ENCODE measurements around the gene PCDHAC1. TPM values are rescaled to one million over a fixed set of nuclear protein-coding genes. Genes with fewer than 3 reads are reported as not detected.

Gene PCDHAC1
- total RNA-seq, 1 donor from 2014 or later, result 3.3 TPM

DNA sequence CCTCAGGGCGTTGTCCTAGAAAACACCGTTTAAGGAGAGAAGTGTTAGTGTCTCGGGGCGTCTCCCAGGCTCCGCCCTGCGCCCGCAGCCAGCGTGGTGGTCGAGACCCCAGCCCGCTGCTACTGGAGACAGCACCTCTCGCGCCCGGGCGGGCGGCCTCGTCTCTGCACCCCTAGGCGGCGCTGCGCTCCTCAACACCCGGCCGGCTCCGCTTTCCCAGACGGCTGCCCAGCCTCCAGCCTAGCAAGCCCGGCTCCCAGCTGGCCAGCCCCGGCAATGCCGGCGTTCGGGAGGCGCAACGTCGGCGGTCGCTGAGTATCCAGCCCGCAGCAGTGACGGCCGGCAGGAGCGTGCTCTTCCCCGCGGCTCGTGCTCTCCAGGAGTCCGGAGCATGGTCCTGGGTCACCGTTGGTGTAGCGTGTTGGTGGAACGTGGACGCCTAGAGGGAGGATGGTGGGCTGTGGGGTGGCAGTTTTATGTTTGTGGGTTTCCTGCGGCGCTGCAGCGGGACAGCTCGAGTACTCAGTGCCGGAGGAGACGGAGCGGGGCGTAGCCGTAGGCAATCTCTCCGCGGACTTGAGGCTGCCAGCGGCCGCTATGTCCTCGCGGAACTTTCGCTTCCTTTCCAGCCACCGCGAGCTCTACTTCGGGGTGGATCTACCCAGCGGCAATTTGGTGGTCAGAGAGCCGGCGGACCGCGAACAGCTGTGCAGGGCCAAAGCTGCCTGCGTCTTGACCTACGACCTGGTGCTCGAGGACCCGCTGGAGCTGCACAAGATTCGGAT is 536 bp downstream of the PCDHAC1 start:
- Mint-ChIP-seq H3K9me3 (ENCODE audit: unreplicated experiment) (no peaks in the 10 kb centered on the region), H3K27me3 (ENCODE audit: unreplicated experiment) (peaks cover 3% of the 10 kb centered on the region), H3K4me3 (ENCODE audit: unreplicated experiment) (peak overlapping the region; percentile 82), H3K4me1 (ENCODE audit: unreplicated experiment) (peaks cover 9% of the 10 kb centered on the region), H3K27ac (ENCODE audit: unreplicated experiment) (peak overlapping the region; percentile 74), H3K36me3 (ENCODE audit: unreplicated experiment) (no peaks in the 10 kb centered on the region)
- TF ChIP-seq, protein P1, sequence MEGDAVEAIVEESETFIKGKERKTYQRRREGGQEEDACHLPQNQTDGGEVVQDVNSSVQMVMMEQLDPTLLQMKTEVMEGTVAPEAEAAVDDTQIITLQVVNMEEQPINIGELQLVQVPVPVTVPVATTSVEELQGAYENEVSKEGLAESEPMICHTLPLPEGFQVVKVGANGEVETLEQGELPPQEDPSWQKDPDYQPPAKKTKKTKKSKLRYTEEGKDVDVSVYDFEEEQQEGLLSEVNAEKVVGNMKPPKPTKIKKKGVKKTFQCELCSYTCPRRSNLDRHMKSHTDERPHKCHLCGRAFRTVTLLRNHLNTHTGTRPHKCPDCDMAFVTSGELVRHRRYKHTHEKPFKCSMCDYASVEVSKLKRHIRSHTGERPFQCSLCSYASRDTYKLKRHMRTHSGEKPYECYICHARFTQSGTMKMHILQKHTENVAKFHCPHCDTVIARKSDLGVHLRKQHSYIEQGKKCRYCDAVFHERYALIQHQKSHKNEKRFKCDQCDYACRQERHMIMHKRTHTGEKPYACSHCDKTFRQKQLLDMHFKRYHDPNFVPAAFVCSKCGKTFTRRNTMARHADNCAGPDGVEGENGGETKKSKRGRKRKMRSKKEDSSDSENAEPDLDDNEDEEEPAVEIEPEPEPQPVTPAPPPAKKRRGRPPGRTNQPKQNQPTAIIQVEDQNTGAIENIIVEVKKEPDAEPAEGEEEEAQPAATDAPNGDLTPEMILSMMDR (IDR thresholded peaks at IDR 0.05), result peak; percentile 99
- DNase-seq (ENCODE audit: extremely low spot score, unreplicated experiment), result peak; percentile 97

GRCh38 chr5:140927228-140927573 is 1.1 kb downstream of the PCDHAC1 start:
- Mint-ChIP-seq H3K4me1 (ENCODE audit: unreplicated experiment) (peaks cover 9% of the 10 kb centered on the region), H3K36me3 (ENCODE audit: unreplicated experiment) (no peaks in the 10 kb centered on the region), H3K27me3 (ENCODE audit: unreplicated experiment) (peaks cover 3% of the 10 kb centered on the region), H3K4me3 (ENCODE audit: unreplicated experiment) (peak overlapping the region; percentile 82), H3K9me3 (ENCODE audit: unreplicated experiment) (no peaks in the 10 kb centered on the region), H3K27ac (ENCODE audit: unreplicated experiment) (peak overlapping the region; percentile 74)
- TF ChIP-seq, protein P1 (IDR thresholded peaks at IDR 0.05), result no peak
- no peak for DNase-seq (ENCODE audit: extremely low spot score, unreplicated experiment)

DNA sequence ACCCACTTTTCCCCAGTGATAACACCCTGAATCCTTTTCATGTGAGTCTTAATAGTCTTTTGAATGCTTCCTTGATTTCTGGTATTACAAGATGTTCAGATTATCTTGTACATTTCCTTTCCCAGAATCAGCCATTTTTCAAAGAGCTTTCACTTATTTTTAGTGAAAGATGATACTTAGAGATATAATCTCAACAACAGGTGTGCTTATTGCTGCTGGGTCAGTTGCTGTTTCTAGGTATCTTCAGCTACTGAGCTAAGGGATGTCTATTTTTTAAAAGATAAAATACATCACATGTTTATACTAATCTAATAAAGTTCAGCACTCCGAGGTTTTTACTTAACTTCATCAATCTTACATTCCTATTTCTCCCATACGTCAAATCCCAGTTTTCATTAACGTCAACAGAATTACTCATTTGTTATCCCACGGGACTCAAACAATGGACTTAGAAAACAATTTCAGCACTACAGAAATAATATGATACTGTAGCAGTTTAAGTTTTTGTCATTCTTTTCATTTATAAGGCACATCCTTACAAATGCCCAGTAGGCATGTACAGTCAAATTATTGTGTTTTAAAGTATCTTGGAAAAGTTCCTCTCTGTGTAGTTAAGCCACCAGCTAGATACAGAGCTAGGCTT is 9.0 kb downstream of the PCDHAC1 start:
- Mint-ChIP-seq H3K4me1 (ENCODE audit: unreplicated experiment) (peaks cover 3% of the 10 kb centered on the region), H3K27me3 (ENCODE audit: unreplicated experiment) (no peaks in the 10 kb centered on the region), H3K4me3 (ENCODE audit: unreplicated experiment) (no peak overlapping the region), H3K36me3 (ENCODE audit: unreplicated experiment) (no peaks in the 10 kb centered on the region), H3K27ac (ENCODE audit: unreplicated experiment) (no peak overlapping the region), H3K9me3 (ENCODE audit: unreplicated experiment) (no peaks in the 10 kb centered on the region)
- DNase-seq (ENCODE audit: extremely low spot score, unreplicated experiment), result no peak
- TF ChIP-seq, protein P1 (IDR thresholded peaks at IDR 0.05), result no peak

DNA sequence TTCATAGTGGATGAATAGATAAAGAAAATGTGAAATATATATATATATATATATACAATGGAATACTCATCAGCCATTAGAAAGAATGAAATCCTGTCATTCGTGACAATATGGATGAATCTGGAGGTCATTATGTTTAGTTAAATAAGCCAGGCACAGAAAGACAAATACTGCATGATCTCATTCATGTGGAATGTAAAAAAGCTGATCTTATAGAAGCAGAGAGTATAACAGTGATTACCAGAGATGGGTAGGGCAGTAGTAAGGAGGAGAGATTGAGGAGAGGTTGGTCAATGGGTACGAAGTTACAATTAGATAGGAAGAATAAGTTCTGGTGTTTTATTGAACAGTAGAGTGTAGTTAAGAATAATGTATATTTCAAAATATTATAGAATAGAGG is 20.5 kb downstream of the PCDHAC1 start:
- peaks cover 20% of the 10 kb centered on the region for H3K9me3 Mint-ChIP-seq (ENCODE audit: unreplicated experiment)
- peaks cover 4% of the 10 kb centered on the region for H3K36me3 Mint-ChIP-seq (ENCODE audit: unreplicated experiment)
- no peak for DNase-seq (ENCODE audit: extremely low spot score, unreplicated experiment)
- TF ChIP-seq, protein P1 (IDR thresholded peaks at IDR 0.05), result no peak
- H3K27me3 Mint-ChIP-seq (ENCODE audit: unreplicated experiment), result no peaks in the 10 kb centered on the region
- H3K4me3 Mint-ChIP-seq (ENCODE audit: unreplicated experiment), result no peak overlapping the region
- no peaks in the 10 kb centered on the region for H3K4me1 Mint-ChIP-seq (ENCODE audit: unreplicated experiment)
- no peak overlapping the region for H3K27ac Mint-ChIP-seq (ENCODE audit: unreplicated experiment)

DNA sequence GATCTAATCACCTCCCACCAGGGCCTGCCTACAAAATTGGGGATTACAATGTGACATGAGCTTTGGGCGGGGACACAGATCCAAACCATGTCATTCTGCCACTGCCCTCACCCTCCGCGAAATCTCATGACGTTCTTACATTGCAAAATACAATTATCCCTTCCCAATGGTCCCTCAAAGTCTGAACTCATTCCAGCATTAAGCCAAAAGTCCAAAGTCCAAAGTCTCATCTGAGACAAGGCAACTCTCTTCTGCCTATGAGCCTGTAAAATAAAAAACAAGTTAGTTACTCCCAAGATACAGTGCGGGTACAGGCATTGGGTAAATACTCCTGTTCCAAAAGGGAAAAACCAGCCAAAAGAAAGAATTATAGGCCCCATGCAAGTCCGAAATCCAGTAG is 25.5 kb downstream of the PCDHAC1 start:
- Mint-ChIP-seq H3K36me3 (ENCODE audit: unreplicated experiment) (no peaks in the 10 kb centered on the region), H3K9me3 (ENCODE audit: unreplicated experiment) (no peaks in the 10 kb centered on the region), H3K27ac (ENCODE audit: unreplicated experiment) (no peak overlapping the region), H3K4me3 (ENCODE audit: unreplicated experiment) (no peak overlapping the region), H3K4me1 (ENCODE audit: unreplicated experiment) (no peaks in the 10 kb centered on the region), H3K27me3 (ENCODE audit: unreplicated experiment) (no peaks in the 10 kb centered on the region)
- TF ChIP-seq, protein P1 (IDR thresholded peaks at IDR 0.05), result no peak
- no peak for DNase-seq (ENCODE audit: extremely low spot score, unreplicated experiment)

Data from osteocyte (in vitro differentiated cells).